Colonic mucosa (tissue), 4 donors: ENCODE data around the gene PCDHGB6. TPM values are rescaled to one million over a fixed set of nuclear protein-coding genes. Genes with fewer than 3 reads are reported as not detected.
"Not testable (repeated sequence)": the region's sequence is repeated elsewhere in the genome, so short reads cannot be mapped to it uniquely, and the experiment has no call there.

Experiments
- DNase-seq: peaks from one replicate; pipeline ENCODE4 v3.0.0-alpha.2; 2020
- H3K27ac ChIP-seq: fragments of 200-600 bp; one replicate; pipeline ENCODE4 v1.8.0; 2021
- H3K27me3 ChIP-seq: fragments of 200-600 bp; one replicate; pipeline ENCODE4 v1.8.0; 2021
- H3K36me3 ChIP-seq: fragments of 200-600 bp; one replicate; pipeline ENCODE4 v1.8.0; 2021
- H3K4me1 ChIP-seq: fragments of 200-600 bp; one replicate; pipeline ENCODE4 v1.8.0; 2021; ENCODE audit warnings: mild to moderate bottlenecking
- H3K4me3 ChIP-seq: fragments of 200-600 bp; one replicate; pipeline ENCODE4 v1.8.0; 2021
- H3K9ac ChIP-seq, 2 donors: one replicate each; pipeline ENCODE4 v1.7.0; 2013; ENCODE audit warnings: control low read depth in 2 of 2, low read depth in 2 of 2, low read length in 2 of 2
- H3K9me3 ChIP-seq: fragments of 200-600 bp; one replicate; pipeline ENCODE4 v1.8.0; 2021
- intact Hi-C: fragments of 100-400 bp; cut with DNase I; formaldehyde crosslinking; loops from one replicate; pipeline ENCODE4 v1.14.1; 2022
- total RNA-seq, 2 donors: library from RNA; stranded (reverse); fragmentation: NEBNext Ultra II Directional in 1 of 2; extraction: Animal tissue kit (Norgen Biotek cat#: 25700) in 1 of 2; gene quantifications; one replicate each; pipeline ENCODE4 v1.2.1, GENCODE V29; 2021
- TF ChIP-seq, protein P1 (sequence below): fragments of 200-600 bp; IDR thresholded peaks from one replicate; pipeline ENCODE4 v1.8.0; 2022; ENCODE audit warnings: antibody characterized with exemption, mild to moderate bottlenecking
- donor health status: healthy.
- donor health status: DM: no; HTN: no; CAD: no.
- donor health status: DM: no; HTN: no; CAD: no.

PCDHGB6 gene
- total RNA-seq: 1 to 10 TPM; 1.0 to 1.8 TPM

DNA sequence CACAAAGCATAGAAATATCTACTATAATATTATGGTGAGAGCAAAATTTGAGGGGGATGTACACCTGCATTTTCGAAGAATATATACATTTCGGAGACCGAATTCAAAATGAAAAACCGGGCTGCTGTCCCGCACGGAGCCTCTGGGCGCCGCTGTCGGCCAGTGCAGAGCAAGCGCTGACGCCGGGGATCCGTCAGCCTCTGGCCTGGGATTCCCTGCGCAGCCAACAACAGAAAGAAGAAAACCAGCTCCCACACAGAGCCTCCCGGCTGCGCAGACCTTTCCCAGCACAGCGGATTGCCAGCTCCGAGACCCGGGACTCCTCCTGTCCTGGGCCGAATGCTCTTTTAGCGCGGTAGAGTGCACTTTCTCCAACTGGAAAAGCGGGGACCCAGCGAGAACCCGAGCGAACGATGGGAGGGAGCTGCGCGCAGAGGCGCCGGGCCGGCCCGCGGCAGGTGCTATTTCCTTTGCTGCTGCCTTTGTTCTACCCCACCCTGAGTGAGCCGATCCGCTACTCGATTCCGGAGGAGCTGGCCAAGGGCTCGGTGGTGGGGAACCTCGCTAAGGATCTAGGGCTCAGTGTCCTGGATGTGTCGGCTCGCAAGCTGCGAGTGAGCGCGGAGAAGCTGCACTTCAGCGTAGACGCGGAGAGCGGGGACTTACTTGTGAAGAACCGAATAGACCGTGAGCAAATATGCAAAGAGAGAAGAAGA is at the start of gene PCDHGB6:
Gene PCDHGB6, plus strand, starts transcription at position 232 of the 716 bp plus-strand sequence. Its CDS starts 182 bp downstream, at position 414.
- H3K36me3 ChIP-seq, H3K4me1 ChIP-seq, H3K9ac ChIP-seq, intact Hi-C loops, H3K27ac ChIP-seq, H3K27me3 ChIP-seq, H3K9me3 ChIP-seq, H3K4me3 ChIP-seq: not testable (repeated sequence)
- peak; percentile 38 for DNase-seq

DNA sequence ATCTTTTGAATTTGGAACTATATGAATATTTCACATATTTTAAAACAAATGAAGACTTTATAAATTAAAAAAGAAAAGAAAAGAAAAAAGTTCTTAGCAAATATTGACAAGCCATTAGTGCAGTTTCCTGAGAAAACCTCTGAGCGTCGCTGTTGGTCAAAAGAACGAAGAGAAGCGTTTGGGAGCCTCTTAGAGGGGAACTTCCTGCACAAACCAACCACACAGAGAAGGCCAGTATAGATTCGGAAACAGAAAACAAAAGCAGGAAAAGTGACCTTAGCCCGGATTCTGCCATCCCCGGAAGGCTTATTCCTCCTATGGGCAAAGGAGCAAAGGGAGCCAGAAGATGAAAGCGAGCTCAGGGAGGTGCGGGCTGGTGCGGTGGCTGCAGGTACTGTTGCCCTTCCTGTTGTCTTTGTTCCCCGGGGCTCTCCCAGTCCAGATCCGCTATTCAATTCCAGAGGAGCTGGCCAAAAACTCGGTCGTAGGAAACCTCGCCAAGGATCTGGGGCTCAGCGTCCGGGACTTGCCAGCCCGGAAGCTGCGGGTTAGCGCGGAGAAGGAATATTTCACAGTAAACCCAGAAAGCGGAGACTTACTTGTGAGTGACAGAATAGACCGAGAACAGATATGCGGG is 47.9 kb upstream of the PCDHGB6 start, which contains the start of gene PCDHGB2:
Gene PCDHGB2, plus strand, starts transcription at position 205 of the 637 bp plus-strand sequence. Its CDS starts 142 bp downstream, at position 347.
- intact Hi-C loops: no loop called here
- no peak for DNase-seq
- Histone ChIP-seq H3K9ac (no peak within 1 kb of the TSS), H3K27ac (no peak within 1 kb of the TSS), H3K4me1 (no peaks in the 10 kb centered on the region), H3K9me3 (no peaks in the 10 kb centered on the region), H3K4me3 (no peak within 1 kb of the TSS), H3K36me3 (no peaks in the 10 kb centered on the region), H3K27me3 (no peaks in the 10 kb centered on the region)
- TF ChIP-seq, protein P1, sequence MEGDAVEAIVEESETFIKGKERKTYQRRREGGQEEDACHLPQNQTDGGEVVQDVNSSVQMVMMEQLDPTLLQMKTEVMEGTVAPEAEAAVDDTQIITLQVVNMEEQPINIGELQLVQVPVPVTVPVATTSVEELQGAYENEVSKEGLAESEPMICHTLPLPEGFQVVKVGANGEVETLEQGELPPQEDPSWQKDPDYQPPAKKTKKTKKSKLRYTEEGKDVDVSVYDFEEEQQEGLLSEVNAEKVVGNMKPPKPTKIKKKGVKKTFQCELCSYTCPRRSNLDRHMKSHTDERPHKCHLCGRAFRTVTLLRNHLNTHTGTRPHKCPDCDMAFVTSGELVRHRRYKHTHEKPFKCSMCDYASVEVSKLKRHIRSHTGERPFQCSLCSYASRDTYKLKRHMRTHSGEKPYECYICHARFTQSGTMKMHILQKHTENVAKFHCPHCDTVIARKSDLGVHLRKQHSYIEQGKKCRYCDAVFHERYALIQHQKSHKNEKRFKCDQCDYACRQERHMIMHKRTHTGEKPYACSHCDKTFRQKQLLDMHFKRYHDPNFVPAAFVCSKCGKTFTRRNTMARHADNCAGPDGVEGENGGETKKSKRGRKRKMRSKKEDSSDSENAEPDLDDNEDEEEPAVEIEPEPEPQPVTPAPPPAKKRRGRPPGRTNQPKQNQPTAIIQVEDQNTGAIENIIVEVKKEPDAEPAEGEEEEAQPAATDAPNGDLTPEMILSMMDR: no peak

DNA sequence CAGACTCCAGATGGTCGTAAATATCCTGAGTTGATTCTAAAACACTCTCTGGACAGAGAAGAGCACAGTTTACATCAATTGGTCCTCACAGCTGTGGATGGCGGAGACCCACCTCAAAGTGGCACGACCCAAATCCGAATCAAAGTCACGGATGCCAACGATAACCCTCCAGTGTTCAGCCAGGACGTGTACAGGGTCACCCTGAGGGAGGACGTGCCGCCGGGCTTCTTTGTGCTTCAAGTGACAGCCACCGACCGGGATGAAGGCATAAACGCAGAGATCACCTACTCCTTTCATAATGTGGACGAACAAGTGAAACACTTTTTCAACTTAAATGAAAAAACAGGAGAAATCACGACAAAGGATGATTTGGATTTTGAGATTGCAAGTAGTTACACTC is 47.1 kb upstream of the PCDHGB6 start:
- Histone ChIP-seq H3K27me3 (no peaks in the 10 kb centered on the region), H3K9ac (no peak overlapping the region), H3K4me3 (no peak overlapping the region), H3K36me3 (no peaks in the 10 kb centered on the region), H3K4me1 (no peaks in the 10 kb centered on the region), H3K9me3 (no peaks in the 10 kb centered on the region), H3K27ac (no peak overlapping the region)
- TF ChIP-seq, protein P1: no peak
- intact Hi-C loops: no loop called here
- DNase-seq: no peak

- H3K9me3 ChIP-seq: no peaks in the 10 kb centered on the region
- no peak overlapping the region for H3K9ac ChIP-seq
- H3K27me3 ChIP-seq: no peaks in the 10 kb centered on the region
- DNase-seq: no peak
- no peaks in the 10 kb centered on the region for H3K4me1 ChIP-seq
- intact Hi-C loops: no loop called here
- no peaks in the 10 kb centered on the region for H3K36me3 ChIP-seq
- H3K27ac ChIP-seq: no peak overlapping the region
- TF ChIP-seq, protein P1: no peak
- H3K4me3 ChIP-seq: no peak overlapping the region
These were observed 45.1 kb upstream of the PCDHGB6 start for GRCh38 chr5:141362719-141363118.

GRCh38 chr5:141363952-141364660 is 43.7 kb upstream of the PCDHGB6 start, which contains the start of gene PCDHGA5:
Gene PCDHGA5, plus strand, starts transcription at chr5:141364162. Its CDS starts 169 bp downstream, at chr5:141364331.
- intact Hi-C loops: no loop called here
- Histone ChIP-seq H3K9me3 (no peaks in the 10 kb centered on the region), H3K27me3 (no peaks in the 10 kb centered on the region), H3K4me1 (no peaks in the 10 kb centered on the region), H3K9ac (no peak within 1 kb of the TSS), H3K4me3 (no peak within 1 kb of the TSS), H3K27ac (no peak within 1 kb of the TSS), H3K36me3 (no peaks in the 10 kb centered on the region)
- no peak for DNase-seq
- TF ChIP-seq, protein P1: no peak
